PC-3 (cell line): ENCODE data around the gene CAMK1D. TPM values are rescaled to one million over a fixed set of nuclear protein-coding genes. Genes with fewer than 3 reads are reported as not detected.

Source experiments
- ATAC-seq: fragments of 200-7000 bp; cut with Tn5 transposase; 2 replicates; pipeline ENCODE4 v1.9.1; 2020; ENCODE audit warnings: mild to moderate bottlenecking, moderate library complexity
- BruUV-seq: library from RNA; stranded (reverse); fragments of 400-500 nt; replicated peaks from 2 replicates; lab custom pipeline; 2021; lab: Mats Ljungman, UMichigan
- CTCF ChIA-PET: fragments of 300-600 bp; sonication (Branson Sonifier 250); formaldehyde crosslinking; loops from one replicate; lab custom pipeline; 2022; ENCODE audit warnings: antibody characterized with exemption; lab: Charles Lee
- POLR2A ChIA-PET: fragments of 300-600 bp; sonication (Branson Sonifier 250); formaldehyde crosslinking; loops from one replicate; lab custom pipeline; 2022; ENCODE audit warnings: antibody characterized with exemption; ENCODE audit not compliant: unreplicated experiment; lab: Charles Lee
- DNase-seq: peaks from one replicate; pipeline ENCODE4 v3.0.0-alpha.2; 2015
- H2AFZ ChIP-seq: fragments of 300-600 bp; sonication (generic); 2 replicates; pipeline ENCODE4 v1.6.0; 2016; ENCODE audit warnings: antibody characterized with exemption, low read length
- H3F3A ChIP-seq: fragments of 300-600 bp; sonication (generic); one replicate; pipeline ENCODE4 v1.6.0; 2017; ENCODE audit warnings: antibody characterized with exemption, low read length, control low read depth, mild to moderate bottlenecking; ENCODE audit not compliant: unreplicated experiment
- H3K27ac ChIP-seq: fragments of 300-600 bp; sonication (generic); 2 replicates; pipeline ENCODE4 v1.5.1; 2016; ENCODE audit warnings: mild to moderate bottlenecking, low read length
- H3K27me3 ChIP-seq: fragments of 300-600 bp; sonication (generic); 2 replicates; pipeline ENCODE4 v1.6.1; 2016; ENCODE audit warnings: low read length, mixed read lengths
- H3K36me3 ChIP-seq: fragments of 300-600 bp; sonication (generic); 2 replicates; pipeline ENCODE4 v1.6.1; 2016; ENCODE audit warnings: low read depth, mixed run types, low read length, mixed read lengths
- H3K4me1 ChIP-seq: fragments of 300-600 bp; sonication (generic); 2 replicates; pipeline ENCODE4 v1.5.1; 2016; ENCODE audit warnings: low read length; ENCODE audit not compliant: insufficient read depth
- H3K4me2 ChIP-seq: fragments of 300-600 bp; sonication (generic); 2 replicates; pipeline ENCODE4 v1.6.0; 2016; ENCODE audit warnings: low read length
- H3K4me3 ChIP-seq: fragments of 300-600 bp; sonication (generic); 2 replicates; pipeline ENCODE4 v1.5.1; 2016; ENCODE audit warnings: mild to moderate bottlenecking, low read length, mixed read lengths
- H3K79me2 ChIP-seq: fragments of 300-600 bp; sonication (generic); 2 replicates; pipeline ENCODE4 v1.6.1; 2017; ENCODE audit warnings: low read length, mixed read lengths
- H3K9ac ChIP-seq: fragments of 300-600 bp; sonication (generic); 2 replicates; pipeline ENCODE4 v1.6.0; 2016; ENCODE audit warnings: mild to moderate bottlenecking, low read length
- H3K9me2 ChIP-seq: fragments of 300-600 bp; sonication (generic); replicated peaks from 2 replicates; pipeline ENCODE4 v1.6.1; 2016; ENCODE audit warnings: mixed run types, low read length, mixed read lengths
- H3K9me3 ChIP-seq: fragments of 300-600 bp; sonication (generic); 2 replicates; pipeline ENCODE4 v1.6.1; 2016; ENCODE audit warnings: low read length, mixed read lengths
- H4K20me1 ChIP-seq: fragments of 300-600 bp; sonication (generic); 2 replicates; pipeline ENCODE4 v1.6.1; 2016; ENCODE audit warnings: low read length, mixed read lengths
- EZH2 ChIP-seq: fragments of 300-600 bp; sonication (generic); IDR thresholded peaks from one replicate; pipeline ENCODE4 v1.6.1; 2017; ENCODE audit warnings: antibody characterized with exemption, mild to moderate bottlenecking, low read length; ENCODE audit not compliant: unreplicated experiment
- EZH2phosphoT487 ChIP-seq: fragments of 300-600 bp; sonication (generic); IDR thresholded peaks from 2 replicates; pipeline ENCODE4 v1.6.1; 2018; ENCODE audit warnings: mild to moderate bottlenecking, antibody characterized with exemption, low read length, borderline replicate concordance
- intact Hi-C: fragments of 100-400 bp; cut with micrococcal nuclease; formaldehyde crosslinking; loops from 2 replicates; pipeline ENCODE4 v1.9.0; 2023
- total RNA-seq: library from RNA; depleted of rRNA; stranded (reverse); fragments of >200 nt; gene quantifications from 2 replicates; pipeline ENCODE4 v1.2.3, GENCODE V29; 2014
- TF ChIP-seq, protein P1 (sequence below): fragments of 300-600 bp; sonication (generic); conservative IDR thresholded peaks from 2 replicates; pipeline ENCODE4 v1.5.1; 2017; ENCODE audit warnings: antibody characterized with exemption, low read depth, mild to moderate bottlenecking, low read length

The CAMK1D gene
- total RNA-seq, 1 experiment from 2014 or later: 1.3 TPM

DNA sequence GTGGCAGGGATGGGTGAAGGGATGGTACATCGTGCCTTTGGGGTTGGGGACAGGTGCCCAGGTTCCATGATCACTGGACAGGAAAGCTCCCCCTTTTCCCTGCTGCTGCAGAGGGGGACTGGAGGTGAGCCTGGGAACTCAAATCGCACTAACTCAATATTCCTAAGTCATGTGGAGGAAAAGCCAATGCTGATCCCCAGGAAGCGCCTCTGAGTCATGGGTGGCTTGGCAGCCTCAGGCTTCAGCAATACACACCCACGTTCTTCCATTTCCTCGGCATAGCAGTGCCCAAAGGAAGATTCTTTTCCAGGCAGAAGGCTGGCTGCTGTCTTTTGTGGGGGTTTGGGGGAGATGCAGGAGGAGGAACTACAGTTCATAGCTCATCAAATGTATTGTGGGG, 486.4 kb downstream of the CAMK1D start:
- ATAC-seq: peak; percentile 55

DNA sequence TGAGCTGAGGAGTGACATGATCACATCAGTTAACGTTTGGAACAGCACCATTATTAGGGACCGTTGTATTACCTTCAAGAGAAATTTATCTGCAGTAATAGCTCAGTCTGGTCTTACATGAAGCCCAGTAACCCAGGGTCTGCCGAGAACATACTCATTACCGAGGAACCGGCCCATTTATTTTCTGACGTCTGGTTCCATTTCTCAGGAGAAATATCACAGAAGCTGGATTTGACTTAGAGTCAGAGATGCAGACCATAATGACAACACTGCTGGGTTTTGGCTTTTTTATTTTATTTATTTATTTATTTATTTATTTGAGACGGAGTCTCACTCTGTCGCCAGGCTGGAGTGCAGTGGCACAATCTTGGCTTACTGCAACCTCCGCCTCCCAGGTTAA, 489.0 kb downstream of the CAMK1D start:
- H3K4me2 ChIP-seq: no peak overlapping the region
- no peak overlapping the region for H3K4me3 ChIP-seq
- no peaks in the 10 kb centered on the region for H4K20me1 ChIP-seq
- H3F3A ChIP-seq: no peaks in the 10 kb centered on the region
- H3K9me3 ChIP-seq: no peaks in the 10 kb centered on the region
- no peaks in the 10 kb centered on the region for H3K27me3 ChIP-seq
- ATAC-seq: no peak
- TF ChIP-seq, protein P1, sequence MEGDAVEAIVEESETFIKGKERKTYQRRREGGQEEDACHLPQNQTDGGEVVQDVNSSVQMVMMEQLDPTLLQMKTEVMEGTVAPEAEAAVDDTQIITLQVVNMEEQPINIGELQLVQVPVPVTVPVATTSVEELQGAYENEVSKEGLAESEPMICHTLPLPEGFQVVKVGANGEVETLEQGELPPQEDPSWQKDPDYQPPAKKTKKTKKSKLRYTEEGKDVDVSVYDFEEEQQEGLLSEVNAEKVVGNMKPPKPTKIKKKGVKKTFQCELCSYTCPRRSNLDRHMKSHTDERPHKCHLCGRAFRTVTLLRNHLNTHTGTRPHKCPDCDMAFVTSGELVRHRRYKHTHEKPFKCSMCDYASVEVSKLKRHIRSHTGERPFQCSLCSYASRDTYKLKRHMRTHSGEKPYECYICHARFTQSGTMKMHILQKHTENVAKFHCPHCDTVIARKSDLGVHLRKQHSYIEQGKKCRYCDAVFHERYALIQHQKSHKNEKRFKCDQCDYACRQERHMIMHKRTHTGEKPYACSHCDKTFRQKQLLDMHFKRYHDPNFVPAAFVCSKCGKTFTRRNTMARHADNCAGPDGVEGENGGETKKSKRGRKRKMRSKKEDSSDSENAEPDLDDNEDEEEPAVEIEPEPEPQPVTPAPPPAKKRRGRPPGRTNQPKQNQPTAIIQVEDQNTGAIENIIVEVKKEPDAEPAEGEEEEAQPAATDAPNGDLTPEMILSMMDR: no peak
- TF ChIP-seq EZH2: no peak
- no peak for TF ChIP-seq EZH2phosphoT487
- H3K27ac ChIP-seq: no peak overlapping the region
- ChIA-PET CTCF (interaction anchor here (0.7 kb wide), 1 partner anchor 30 kb away, joined by 3 read pairs; no protein-coding TSS in a partner anchor), POLR2A (no interaction called here)
- H3K4me1 ChIP-seq: no peaks in the 10 kb centered on the region
- DNase-seq: no peak
- no peak overlapping the region for H2AFZ ChIP-seq
- BruUV-seq: no TSS peak
- intact Hi-C loops: no loop called here
- no peaks in the 10 kb centered on the region for H3K79me2 ChIP-seq
- H3K9ac ChIP-seq: no peak overlapping the region
- no peaks in the 10 kb centered on the region for H3K9me2 ChIP-seq
- no peaks in the 10 kb centered on the region for H3K36me3 ChIP-seq

More for the DNA sequence above, 486.4 kb downstream of the CAMK1D start:
- H3K4me3 ChIP-seq: no peak overlapping the region
- BruUV-seq: no TSS peak
- H3K27me3 ChIP-seq: no peaks in the 10 kb centered on the region
- no peaks in the 10 kb centered on the region for H3K9me3 ChIP-seq
- H3K4me2 ChIP-seq: no peak overlapping the region
- H3K27ac ChIP-seq: no peak overlapping the region
- no peaks in the 10 kb centered on the region for H3K4me1 ChIP-seq
- ChIA-PET POLR2A (no interaction called here), CTCF (no interaction called here)
- no peaks in the 10 kb centered on the region for H4K20me1 ChIP-seq
- no peaks in the 10 kb centered on the region for H3K79me2 ChIP-seq
- DNase-seq: peak; percentile 20
- H3K9ac ChIP-seq: no peak overlapping the region
- intact Hi-C loops: no loop called here
- TF ChIP-seq, protein P1: no peak
- H3K9me2 ChIP-seq: no peaks in the 10 kb centered on the region
- H2AFZ ChIP-seq: no peak overlapping the region
- no peaks in the 10 kb centered on the region for H3F3A ChIP-seq
- no peaks in the 10 kb centered on the region for H3K36me3 ChIP-seq

DNA sequence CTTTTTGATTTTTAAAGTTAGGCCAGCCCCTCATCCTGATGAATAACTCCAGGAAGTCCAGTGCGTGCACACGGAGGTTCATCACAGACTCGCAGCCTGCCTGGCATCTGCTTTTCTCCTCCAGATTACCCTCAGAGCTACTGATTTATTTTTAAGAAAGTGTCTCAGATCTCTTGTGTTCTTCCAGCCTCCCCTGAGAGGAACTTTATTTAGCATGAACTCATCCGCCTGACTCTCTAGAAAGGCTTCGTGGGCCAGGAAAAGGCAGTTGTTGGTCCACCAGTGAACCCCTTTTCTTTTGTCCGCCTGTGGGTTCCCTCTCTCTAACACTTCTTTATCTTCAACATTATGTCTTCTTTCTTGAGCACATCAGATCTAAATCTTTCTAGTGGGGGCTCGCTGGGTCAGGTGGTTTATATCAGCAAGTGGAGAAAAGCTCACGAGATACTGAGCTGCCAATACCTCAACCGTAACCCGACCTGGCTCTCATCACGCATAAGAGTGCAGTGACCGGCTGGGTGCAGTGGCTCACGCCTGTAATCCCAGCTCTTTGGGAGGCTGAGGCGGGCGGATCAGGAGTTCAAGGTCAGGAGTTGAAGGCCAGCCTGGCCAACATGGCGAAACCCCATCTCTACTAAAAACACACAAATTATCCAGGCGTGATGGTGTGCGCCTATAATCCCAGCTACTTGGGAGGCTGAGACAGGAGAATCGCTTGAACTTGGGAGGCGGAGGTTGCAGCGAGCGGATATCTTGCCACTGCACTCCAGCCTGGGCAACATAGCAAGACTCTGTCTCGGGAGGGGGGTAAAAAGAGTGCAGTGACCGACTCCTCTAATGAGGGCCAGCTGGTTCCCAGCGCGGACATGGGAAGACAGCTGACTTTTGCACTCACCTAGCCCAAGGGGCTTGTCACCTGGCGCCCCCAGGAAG, 489.9 kb downstream of the CAMK1D start:
- no peaks in the 10 kb centered on the region for H3K36me3 ChIP-seq
- ATAC-seq (no peak), DNase-seq (no peak)
- H3K4me3 ChIP-seq: no peak overlapping the region
- intact Hi-C loops: no loop called here
- H3K4me1 ChIP-seq: no peaks in the 10 kb centered on the region
- H3K9me2 ChIP-seq: no peaks in the 10 kb centered on the region
- no peaks in the 10 kb centered on the region for H4K20me1 ChIP-seq
- H3K27me3 ChIP-seq: no peaks in the 10 kb centered on the region
- no peak overlapping the region for H3K4me2 ChIP-seq
- H3F3A ChIP-seq: no peaks in the 10 kb centered on the region
- H3K79me2 ChIP-seq: no peaks in the 10 kb centered on the region
- no peak overlapping the region for H3K27ac ChIP-seq
- BruUV-seq: no TSS peak
- TF ChIP-seq EZH2phosphoT487 (no peak), EZH2 (no peak)
- TF ChIP-seq, protein P1: no peak
- H3K9ac ChIP-seq: no peak overlapping the region
- ChIA-PET POLR2A (no interaction called here), CTCF (interaction anchor here (0.7 kb wide), 1 partner anchor 31 kb away, joined by 3 read pairs; no protein-coding TSS in a partner anchor)
- H3K9me3 ChIP-seq: no peaks in the 10 kb centered on the region
- no peak overlapping the region for H2AFZ ChIP-seq
